GM18502 (cell line): ENCODE results near the gene AHCYL2.
"Not testable (repeated sequence)": the region's sequence is repeated elsewhere in the genome, so short reads cannot be mapped to it uniquely, and the experiment has no call there.

ENCODE experiments used
- ATAC-seq: cut with Tn5 transposase; IDR thresholded peaks from one replicate; pipeline ENCODE4 v1.9.1; 2021; ENCODE audit warnings: mild to moderate bottlenecking; ENCODE audit not compliant: unreplicated experiment, poor library complexity

Gene AHCYL2

DNA sequence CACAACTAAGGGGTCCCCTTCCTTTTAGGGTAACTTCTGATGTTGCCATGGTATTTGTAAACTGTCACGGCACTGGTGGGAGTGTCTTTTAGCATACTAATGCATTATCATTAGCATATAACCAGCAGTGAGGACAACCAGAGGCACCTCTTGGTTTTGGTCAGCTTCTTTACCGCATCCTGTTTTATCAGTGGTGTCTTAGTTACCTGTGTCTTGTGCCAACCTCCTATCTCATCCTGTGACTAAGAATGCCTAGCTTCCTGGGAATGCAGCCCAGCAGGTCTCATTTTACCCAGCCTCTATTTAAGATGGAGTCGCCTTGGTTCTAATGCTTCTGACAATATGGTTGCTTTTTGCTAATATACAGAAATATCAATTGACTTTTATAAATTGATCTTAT is 54.9 kb downstream of the AHCYL2 start:
- no peak for ATAC-seq

DNA sequence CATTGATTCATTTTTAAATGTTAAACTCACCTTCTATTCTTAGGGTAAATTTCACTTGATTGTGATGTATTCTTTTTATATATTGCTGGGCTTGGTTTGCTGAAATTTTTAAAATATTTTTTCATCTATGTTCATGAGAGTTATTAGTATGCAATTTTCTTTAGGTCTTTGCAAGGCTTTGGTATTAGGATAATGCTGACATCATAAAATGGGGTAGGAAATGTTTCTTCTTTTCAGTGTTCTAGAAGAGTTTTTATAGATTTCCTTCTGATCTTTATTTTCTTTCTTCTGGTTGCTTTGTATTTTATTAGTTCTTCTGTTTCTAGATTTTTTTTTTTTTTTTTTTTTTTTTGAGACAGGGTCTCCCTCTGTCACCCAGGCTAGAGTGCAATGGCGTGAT is 56.3 kb downstream of the AHCYL2 start:
- ATAC-seq, result no peak

DNA sequence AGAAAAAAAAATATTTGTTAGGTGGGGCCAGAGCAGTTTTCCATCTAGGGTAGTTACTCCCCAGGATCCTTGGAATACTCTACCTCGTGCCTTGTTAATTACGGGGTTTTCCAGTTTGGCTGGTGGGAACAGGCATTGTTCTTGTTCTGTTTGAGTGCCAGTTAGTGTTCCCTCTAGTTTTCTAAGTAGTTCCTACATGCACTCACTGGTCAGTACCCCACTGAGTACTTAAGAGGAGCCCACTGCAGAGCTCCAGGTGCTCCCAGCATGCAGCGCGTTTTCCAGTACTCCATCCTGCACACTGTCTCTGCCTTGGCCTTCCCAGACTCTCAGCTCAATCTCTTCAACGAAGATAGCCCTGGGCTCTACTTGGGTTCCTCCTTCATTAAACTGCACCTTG is 58.0 kb downstream of the AHCYL2 start:
- ATAC-seq, result no peak

DNA sequence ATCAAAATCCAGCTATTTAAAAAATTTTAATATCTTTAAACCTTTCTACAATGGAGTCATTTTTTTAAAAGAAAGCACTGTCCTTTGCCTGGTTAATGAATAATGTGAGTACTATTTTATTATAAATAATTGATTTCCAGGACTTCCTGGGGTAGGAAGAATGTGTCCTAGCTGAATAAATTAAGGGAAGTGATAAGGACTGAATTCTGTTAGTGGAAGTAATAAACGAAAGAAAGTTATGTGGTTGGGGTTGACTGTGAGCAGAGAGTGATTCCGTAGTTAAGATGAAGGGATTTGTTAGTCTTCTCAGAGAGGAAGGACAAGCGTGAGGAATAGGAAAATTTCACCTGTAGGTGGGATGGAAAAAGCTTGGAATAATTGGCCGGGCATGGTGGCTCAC is 59.1 kb downstream of the AHCYL2 start:
- ATAC-seq, result no peak

DNA sequence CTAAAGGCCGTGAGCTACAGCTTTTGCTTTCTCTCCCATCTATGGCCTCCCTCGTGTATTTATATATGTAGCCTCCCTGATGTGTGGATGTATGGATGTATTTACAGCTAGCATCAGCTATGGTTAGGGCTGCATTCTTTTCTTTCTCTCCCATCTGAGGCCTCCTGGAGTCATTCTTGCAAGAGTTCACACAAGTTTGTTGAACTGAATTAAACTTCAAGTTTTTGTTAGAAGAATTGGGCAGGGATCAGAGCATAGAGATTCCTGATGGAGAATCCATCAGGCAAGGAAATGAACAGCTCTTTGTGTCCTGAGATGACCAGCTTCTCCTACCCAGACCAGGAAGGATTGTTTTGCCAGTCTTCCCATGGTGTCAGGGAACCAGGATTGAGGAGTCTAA is 60.3 kb downstream of the AHCYL2 start:
- no peak for ATAC-seq

DNA sequence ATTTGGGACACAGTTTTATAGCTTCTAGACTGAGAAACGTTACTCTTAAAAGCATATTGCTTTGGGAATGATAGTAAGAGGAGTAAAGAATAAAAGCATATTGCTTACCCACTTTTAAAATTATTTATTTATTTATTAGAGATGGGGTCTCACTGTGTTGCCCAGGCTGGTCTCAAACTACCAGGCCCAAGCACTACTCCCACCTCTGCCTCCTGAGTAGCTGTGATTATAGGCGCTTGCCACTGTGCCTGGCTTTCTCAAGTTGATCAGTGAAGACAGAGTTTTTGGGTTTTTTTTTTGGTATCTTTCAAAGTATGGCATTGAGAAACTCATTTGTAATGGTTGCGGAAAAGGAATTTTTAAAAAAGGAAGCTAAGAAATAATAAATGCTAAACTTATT is 68.0 kb downstream of the AHCYL2 start:
- no peak for ATAC-seq

DNA sequence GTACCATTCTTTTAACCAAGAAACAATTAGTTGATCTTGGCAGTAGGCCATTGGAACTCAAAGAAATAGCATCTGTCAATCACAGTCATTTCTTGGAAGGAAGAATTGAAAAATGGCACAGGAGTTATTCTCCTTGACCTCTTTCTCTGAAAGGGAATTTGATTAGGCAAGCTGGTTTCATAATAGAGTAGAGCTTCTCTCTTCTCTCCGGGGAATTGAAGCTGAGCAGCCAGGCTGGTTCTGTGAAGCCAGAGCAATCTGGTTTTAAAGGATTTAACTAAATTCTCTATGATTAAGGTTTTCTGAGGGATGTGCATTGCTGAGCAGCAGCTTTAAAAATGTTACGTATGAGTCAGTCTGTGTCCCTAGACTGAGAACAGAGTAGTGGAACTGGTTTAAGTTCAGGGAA is 70.2 kb downstream of the AHCYL2 start:
- ATAC-seq, result no peak

DNA sequence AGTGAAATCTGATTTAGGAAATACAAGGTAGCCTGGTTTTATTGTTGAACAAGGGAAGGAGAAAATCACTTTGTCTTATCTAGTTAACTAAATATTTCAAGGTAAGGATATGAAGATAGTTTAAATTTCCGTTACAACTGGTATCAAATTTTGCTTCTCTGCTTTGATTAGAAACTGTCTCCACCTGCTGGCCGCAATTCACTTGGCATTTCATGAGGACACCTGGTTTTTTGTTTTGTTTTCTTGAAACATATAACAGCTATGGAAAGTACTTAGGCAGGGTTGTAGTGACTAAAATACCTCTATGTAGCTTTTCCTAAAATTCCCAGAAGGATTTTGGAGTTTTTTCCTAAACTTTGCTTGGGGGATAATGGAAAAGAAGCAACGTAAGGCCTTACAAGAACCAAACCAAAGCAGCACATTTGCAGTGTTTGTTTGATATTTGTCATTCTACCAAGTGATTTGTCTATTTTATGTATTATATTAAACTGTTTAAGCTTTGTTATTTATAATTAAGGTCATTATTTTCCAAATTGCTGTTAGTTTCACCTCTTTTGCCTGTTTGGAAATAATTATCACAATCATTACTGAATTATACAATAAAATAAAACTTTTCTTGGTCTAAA is 73.6 kb downstream of the AHCYL2 start:
- no peak for ATAC-seq

DNA sequence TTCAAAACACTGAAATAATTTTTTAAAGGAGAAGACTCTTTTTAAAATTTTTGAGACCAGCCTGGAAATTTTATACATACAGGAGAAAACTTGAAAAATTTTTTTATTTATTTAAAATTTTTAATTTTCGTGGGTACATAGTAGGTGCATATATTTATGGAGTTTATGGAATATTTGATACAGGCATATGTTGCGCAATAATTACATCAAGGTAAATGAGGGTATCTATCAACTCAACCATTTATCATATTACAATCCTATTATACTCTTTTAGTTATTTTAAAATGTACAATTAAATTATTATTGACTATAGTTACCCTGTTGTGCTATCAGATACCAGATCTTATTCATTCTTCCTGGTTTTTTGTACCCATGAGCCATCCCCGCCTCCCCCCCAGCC is 75.1 kb downstream of the AHCYL2 start:
- ATAC-seq, result no peak

DNA sequence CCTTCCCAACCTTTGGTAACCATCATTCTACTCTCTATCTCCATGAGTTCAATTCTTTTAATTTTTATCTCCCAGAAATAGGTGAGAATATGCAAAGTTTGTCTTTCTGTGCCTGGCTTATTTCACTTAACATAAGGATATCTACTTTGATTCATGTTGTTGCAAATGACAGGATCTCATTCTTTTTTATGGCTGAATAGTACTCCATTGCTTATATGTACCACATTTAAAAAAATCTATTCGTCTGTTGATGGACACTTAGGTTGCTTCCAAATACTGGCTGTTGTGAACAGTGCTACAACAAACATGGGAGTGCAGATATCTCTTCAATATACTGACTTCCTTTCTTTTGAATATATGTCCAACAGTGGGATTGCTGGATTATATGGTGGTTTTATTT is 75.5 kb downstream of the AHCYL2 start:
- not testable (repeated sequence) for ATAC-seq

DNA sequence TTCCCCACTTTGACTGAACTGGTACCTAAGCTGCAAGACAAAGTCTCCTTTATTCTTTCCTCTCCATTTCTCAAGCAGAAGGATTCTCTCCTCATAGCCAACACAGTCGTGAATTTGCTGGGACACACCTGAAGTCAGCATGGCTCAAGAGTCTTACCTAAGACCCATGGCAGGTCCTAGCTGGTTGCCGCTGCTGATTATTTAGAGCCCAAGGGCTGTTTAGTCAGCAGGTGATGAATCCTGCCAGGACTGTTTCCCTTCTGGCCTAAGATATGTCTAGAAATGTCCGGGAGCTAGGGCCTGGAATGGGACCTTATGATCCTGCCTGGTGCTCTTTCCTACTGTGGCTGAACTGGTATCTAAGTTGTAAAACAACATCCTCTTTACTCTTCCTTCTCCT is 82.8 kb downstream of the AHCYL2 start:
- no peak for ATAC-seq

DNA sequence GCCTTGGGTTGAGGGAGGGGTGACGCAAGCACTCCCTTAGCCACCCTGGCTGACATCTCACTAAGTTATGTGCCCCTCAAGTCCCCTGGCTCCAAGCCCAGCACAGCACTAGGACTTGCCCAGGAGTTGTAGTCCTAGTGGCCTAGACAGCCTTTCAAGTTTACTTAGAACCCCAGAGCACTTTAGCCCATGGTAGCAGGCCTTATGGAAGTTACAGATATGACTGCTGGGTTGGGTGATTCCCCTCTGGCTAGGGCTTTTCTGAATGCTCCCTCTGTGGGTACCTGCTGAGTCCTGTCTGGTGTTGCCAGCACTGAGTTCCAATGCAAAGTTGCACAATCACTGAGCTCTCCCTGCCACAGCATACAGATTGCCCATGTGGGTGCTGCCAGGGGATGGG is 83.2 kb downstream of the AHCYL2 start:
- ATAC-seq, result no peak

DNA sequence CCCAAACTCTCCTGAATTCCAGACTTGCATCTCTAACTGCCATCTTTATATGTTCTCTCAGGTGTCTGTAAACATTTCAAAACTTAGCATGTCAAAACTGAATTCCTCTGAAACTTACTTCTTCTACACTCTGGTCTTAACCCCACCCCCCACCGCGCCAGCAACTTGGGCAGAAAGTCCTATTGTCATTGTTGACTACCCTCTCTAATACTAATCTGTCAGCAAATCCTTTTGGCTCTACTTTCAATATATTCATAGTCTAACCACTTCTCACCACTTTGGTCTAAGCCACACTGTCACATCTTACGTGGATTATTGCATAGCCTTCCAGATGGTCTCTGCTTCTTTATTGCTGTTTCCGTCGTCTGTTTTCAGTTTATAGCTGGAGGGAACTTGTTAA is 86.6 kb downstream of the AHCYL2 start:
- ATAC-seq, result no peak

DNA sequence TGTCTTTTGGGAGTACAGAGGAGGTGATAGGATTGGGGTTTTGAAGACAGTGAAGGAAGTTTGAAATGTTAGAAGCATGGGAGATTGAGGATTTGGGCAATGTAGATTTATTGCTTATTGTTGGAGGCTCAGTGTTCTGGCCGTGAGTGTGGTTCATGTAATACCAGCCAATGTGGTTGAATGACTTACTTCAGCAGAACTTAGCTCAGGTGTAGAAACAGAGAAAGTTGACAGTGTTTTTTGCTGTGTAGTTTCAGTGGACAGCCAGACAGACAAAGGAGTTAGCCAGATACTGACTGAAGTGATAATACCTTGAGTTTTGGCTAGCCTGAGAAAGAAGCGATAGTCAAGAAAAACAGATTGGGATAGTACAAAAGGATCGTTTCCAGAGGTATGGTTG is 88.5 kb downstream of the AHCYL2 start:
- ATAC-seq, result no peak

DNA sequence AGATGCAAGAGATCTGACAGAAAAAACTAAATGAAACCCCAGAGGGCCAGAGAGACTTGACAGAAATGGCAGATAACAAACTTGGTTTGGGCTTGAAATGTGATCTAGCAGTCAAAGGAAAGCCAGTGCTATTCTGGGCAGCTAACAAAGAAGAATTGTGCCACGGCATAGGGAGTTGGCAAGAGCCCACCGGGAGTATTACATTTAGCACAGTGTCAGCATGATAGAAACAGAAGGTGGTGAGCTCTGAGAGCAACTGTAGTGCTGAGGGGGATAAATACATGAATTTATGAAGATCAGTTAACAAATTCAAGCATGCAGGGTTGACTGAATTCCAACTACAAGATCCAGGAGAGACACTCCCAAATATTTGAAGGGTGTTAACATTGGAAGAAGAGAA is 91.1 kb downstream of the AHCYL2 start:
- ATAC-seq, result no peak

DNA sequence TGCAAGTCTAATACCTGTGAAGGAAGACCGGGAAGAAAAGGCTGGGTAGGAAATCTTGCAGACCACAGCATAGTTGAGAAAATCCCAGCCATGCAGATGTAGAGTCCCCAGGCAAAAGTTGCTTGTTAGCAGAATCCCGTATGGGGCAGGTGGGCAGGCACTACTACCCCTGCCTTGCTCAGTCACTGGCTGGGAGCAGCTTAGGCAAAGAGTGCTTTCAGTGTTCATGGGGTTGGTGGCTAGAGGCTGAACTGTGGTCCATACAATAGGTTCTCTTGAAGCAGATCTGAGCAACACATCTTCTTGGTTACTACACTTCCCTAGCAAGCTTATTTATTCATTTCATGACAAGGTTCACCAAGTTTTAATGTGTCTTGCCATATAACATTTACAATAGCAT is 92.6 kb downstream of the AHCYL2 start:
- ATAC-seq, result no peak

DNA sequence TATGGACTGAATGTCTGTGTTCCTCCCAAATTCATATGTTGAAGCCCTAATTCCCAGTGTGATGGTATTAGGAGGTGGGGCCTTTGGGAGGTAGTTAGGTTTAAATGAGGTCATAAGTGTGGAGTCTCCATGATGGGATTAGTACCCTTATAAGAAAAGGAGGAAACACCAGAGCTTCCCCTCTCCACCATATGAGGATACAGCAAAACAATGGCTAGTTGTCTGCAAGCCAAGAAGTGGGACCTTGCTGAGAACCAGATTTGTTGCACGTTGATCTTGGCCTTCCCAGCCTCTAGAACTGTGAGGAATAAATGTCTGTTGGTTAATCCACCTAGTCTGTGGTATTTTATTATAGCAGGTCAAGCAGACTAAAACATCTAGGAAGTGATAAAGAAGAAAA is 102.2 kb downstream of the AHCYL2 start:
- ATAC-seq, result no peak

DNA sequence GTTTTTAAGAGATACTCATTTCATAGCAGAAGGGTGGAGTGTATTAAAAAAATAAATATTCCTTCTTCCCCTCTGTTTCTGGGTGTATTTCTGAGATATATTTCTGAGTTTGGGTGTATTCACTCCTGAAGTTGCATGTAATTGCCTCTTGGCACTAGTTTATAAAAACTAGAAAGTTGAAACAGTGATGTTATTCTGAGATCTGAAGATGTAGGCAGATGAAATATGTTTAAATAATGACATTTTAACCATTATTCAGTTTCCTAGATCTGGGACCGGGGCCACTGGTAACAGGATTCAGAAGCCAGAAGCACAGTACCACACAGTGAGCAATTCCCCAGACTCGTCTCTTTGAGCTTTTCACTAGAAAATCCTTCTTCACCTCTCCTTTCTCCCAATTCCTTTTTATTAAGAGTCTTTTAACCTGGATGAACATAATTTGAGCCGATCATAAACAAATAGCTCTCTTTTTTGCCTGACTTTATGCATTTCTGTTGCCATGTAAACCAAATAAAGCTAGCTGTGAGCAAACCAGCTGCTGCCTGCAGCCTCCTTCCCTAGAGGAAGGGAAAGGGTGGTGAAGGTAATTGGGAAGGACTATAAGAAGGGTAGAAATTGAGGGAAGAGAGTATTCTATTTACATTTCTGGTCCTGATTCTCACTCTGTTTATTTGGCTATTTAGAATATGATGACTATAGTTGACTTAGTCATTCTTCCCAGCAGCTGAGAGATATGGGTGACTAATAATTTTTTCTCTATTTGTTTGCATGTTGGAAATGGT is 107.6 kb downstream of the AHCYL2 start:
- no peak for ATAC-seq

DNA sequence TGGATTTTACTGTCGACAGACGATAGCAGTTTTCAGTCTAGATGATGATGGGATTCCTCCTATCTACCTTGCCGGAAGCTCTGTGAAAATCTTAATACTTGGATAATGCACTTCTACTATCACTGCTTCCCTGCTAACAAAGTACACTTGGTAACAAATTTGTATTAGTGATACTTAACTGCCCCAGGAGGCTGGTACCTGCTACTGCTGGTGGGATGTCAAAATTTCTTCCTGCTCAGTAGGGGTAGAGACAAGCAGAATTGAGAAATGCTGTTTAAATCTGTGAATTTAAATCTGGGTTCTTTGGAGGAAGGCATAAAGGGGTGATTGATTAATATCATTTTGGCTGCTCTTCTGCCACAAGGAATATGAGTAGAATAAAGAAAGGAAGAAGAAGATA is 109.6 kb downstream of the AHCYL2 start:
- no peak for ATAC-seq

DNA sequence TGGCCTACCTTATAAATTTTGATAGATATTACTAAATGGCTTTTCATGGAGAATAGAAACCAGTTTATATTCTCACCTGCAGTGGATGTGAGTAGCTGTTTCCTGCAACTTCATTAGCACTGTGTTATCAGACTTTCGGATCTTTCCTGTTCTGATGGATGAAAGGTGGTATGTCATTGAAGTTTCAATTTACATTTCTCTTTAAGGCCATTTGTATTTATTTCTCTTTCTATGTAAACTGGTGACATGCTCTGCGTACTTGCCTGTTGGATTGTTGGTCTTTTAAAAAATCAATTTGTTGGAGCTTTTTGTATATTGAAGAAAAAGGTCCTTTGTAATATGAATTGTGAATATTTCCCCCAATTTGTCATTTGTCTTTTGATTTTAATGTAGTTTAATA is 113.6 kb downstream of the AHCYL2 start:
- ATAC-seq, result no peak

DNA sequence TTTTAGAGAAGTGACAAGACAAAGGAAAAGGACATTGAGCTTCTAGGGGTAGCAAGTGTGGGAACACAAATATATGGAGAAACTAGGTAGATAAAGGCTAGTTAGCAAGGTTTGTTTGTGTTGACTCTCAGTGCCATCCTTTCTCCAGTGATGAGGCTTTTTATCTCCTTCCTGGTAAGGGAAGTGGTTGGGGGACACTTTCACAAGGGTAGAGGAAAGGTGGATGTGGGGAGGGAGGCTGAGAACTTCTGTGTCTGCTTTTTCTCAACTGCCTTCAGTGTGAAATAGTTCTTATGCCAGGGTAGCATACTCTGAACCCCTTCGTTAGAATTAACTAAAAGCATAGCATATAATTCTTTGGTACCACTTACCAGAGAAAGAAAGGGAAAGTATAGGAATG is 116.4 kb downstream of the AHCYL2 start:
- ATAC-seq, result no peak
